Chondrocyte (in vitro differentiated cells): ENCODE measurements around the gene ELMO3. TPM values are rescaled to one million over a fixed set of nuclear protein-coding genes. Genes with fewer than 3 reads are reported as not detected.

ENCODE experiments used
- DNase-seq: peaks from one replicate; pipeline ENCODE4 v3.0.0; 2021; ENCODE audit warnings: mixed read lengths, low spot score
- H3K27ac Mint-ChIP-seq: one replicate; pipeline ENCODE4 v1.8.0; 2021; ENCODE audit warnings: mild to moderate bottlenecking, moderate library complexity, mixed read lengths; ENCODE audit not compliant: unreplicated experiment
- H3K27me3 Mint-ChIP-seq: 2 replicates; pipeline ENCODE4 v1.8.0; 2021; ENCODE audit warnings: low read depth, mixed read lengths
- H3K36me3 Mint-ChIP-seq: 2 replicates; pipeline ENCODE4 v1.8.0; 2021; ENCODE audit warnings: low read depth, mixed read lengths
- H3K4me1 Mint-ChIP-seq: 2 replicates; pipeline ENCODE4 v1.8.0; 2021; ENCODE audit warnings: low read depth, mild to moderate bottlenecking, mixed read lengths
- H3K4me3 Mint-ChIP-seq: one replicate; pipeline ENCODE4 v1.8.0; 2021; ENCODE audit warnings: mild to moderate bottlenecking, moderate library complexity, mixed read lengths; ENCODE audit not compliant: unreplicated experiment
- H3K9me3 Mint-ChIP-seq: 2 replicates; pipeline ENCODE4 v1.8.0; 2021; ENCODE audit warnings: low read depth, mixed read lengths
- total RNA-seq: library from RNA; stranded (reverse); gene quantifications from 3 replicates; pipeline ENCODE4 v1.2.1, GENCODE V29; 2021
- TF ChIP-seq, protein P1 (sequence below): fragments of 200-600 bp; sonication (generic); IDR thresholded peaks from 2 replicates; pipeline ENCODE4 v1.5.0; 2021; ENCODE audit warnings: antibody characterized with exemption, mild to moderate bottlenecking, moderate library complexity

The ELMO3 gene
- total RNA-seq, 1 donor from 2014 or later = 1.1 TPM

GRCh38 chr16:67243481-67243880 lies 44.5 kb downstream of the ELMO3 start:
- Mint-ChIP-seq H3K27ac (peak overlapping the region; percentile 9), H3K4me3 (no peak overlapping the region), H3K9me3 (no peaks in the 10 kb centered on the region), H3K4me1 (peaks cover 64% of the 10 kb centered on the region), H3K36me3 (peaks cover 2% of the 10 kb centered on the region), H3K27me3 (no peaks in the 10 kb centered on the region)
- DNase-seq = peak; percentile 27
- TF ChIP-seq, protein P1, sequence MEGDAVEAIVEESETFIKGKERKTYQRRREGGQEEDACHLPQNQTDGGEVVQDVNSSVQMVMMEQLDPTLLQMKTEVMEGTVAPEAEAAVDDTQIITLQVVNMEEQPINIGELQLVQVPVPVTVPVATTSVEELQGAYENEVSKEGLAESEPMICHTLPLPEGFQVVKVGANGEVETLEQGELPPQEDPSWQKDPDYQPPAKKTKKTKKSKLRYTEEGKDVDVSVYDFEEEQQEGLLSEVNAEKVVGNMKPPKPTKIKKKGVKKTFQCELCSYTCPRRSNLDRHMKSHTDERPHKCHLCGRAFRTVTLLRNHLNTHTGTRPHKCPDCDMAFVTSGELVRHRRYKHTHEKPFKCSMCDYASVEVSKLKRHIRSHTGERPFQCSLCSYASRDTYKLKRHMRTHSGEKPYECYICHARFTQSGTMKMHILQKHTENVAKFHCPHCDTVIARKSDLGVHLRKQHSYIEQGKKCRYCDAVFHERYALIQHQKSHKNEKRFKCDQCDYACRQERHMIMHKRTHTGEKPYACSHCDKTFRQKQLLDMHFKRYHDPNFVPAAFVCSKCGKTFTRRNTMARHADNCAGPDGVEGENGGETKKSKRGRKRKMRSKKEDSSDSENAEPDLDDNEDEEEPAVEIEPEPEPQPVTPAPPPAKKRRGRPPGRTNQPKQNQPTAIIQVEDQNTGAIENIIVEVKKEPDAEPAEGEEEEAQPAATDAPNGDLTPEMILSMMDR = no peak

DNA sequence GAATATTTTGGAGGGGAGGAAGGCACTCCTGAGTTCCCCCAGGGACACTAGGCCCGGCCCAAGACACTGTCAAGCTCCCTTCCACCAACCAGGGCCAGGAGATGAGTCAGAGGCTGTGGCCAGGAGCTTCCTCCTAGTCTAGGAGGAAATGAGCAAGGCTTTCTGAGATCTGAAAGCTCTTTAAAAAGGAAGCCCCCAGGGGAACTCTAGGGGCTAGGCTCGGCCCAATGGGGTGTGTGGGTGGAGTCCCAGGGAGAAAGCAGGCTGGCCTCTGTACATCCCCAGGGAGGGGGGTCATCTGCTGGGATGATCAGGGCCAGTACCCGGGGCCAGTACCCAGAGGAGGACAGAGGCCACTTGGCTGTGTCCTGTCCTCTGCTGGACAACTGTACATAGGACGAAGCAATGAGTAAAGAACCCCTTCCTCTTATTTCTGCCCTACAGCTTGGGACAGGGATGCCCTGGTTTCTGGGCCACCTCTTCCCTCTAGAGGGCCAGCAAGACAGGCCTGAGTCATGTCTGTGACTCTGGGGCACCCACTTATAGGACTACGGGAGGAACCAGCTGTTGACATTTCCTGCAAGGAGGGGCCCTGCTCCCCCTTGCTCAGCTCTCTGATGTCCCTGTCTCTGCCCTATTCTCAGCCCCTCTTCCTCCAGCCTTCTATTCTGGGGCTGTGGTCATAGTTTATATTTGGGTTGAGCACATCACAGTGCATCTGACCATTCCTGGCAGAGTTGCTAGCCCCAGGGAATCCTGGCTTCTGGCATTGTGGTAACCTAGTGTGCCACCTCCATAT lies 45.7 kb downstream of the ELMO3 start:
- Mint-ChIP-seq H3K27me3 (no peaks in the 10 kb centered on the region), H3K4me1 (peaks cover 69% of the 10 kb centered on the region), H3K9me3 (no peaks in the 10 kb centered on the region), H3K27ac (peak overlapping the region; percentile 98), H3K36me3 (no peaks in the 10 kb centered on the region), H3K4me3 (peak overlapping the region; percentile 84)
- TF ChIP-seq, protein P1 = peak; percentile 24
- DNase-seq = peak; percentile 66

- TF ChIP-seq, protein P1 = no peak
- peak; percentile 36 for DNase-seq
- Mint-ChIP-seq H3K27me3 (no peaks in the 10 kb centered on the region), H3K9me3 (no peaks in the 10 kb centered on the region), H3K4me1 (peaks cover 69% of the 10 kb centered on the region), H3K27ac (peak overlapping the region; percentile 98), H3K4me3 (peak overlapping the region; percentile 84), H3K36me3 (no peaks in the 10 kb centered on the region)
Observed at GRCh38 chr16:67245186-67245585, 46.3 kb downstream of the ELMO3 start.

DNA sequence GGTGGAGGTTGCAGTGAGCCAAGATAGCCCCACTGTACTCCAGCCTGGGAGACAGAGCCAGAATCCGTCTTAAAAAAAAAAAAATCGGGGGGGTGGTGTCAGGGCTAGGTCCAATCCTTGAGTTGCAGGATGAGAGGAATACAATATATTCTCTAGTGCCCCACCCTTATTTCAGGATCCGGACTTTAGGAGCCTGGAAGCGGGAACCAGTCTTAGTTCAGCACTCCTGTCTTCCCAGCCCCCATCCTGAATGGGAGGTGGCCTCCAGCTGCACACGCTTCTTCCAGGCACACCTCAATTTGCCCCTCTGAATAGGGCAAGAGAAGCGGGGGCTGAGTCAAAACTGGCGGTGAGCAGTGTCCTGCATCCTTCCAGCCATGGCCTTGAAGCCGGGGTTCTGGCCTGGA lies 46.7 kb downstream of the ELMO3 start:
- peak overlapping the region; percentile 84 for H3K4me3 Mint-ChIP-seq
- TF ChIP-seq, protein P1 = no peak
- DNase-seq = no peak
- peak overlapping the region; percentile 98 for H3K27ac Mint-ChIP-seq
- no peaks in the 10 kb centered on the region for H3K9me3 Mint-ChIP-seq
- peaks cover 64% of the 10 kb centered on the region for H3K4me1 Mint-ChIP-seq
- H3K36me3 Mint-ChIP-seq = no peaks in the 10 kb centered on the region
- no peaks in the 10 kb centered on the region for H3K27me3 Mint-ChIP-seq

GRCh38 chr16:67246081-67246755 lies 47.3 kb downstream of the ELMO3 start:
- Mint-ChIP-seq H3K4me1 (peaks cover 58% of the 10 kb centered on the region), H3K9me3 (no peaks in the 10 kb centered on the region), H3K4me3 (peak overlapping the region; percentile 84), H3K27me3 (no peaks in the 10 kb centered on the region), H3K36me3 (no peaks in the 10 kb centered on the region), H3K27ac (peak overlapping the region; percentile 98)
- peak; percentile 88 for DNase-seq
- TF ChIP-seq, protein P1 = peak; percentile 76
